HG03045 (cell line): ENCODE measurements around the gene OR5A1.

ENCODE experiments used
- ATAC-seq: cut with Tn5 transposase; IDR thresholded peaks from one replicate; pipeline ENCODE4 v1.9.1; 2021; ENCODE audit warnings: mild to moderate bottlenecking, moderate library complexity; ENCODE audit not compliant: unreplicated experiment

OR5A1 gene

GRCh38 chr11:59475176-59475575 lies 38.9 kb downstream of the OR5A1 start:
- ATAC-seq = no peak

DNA sequence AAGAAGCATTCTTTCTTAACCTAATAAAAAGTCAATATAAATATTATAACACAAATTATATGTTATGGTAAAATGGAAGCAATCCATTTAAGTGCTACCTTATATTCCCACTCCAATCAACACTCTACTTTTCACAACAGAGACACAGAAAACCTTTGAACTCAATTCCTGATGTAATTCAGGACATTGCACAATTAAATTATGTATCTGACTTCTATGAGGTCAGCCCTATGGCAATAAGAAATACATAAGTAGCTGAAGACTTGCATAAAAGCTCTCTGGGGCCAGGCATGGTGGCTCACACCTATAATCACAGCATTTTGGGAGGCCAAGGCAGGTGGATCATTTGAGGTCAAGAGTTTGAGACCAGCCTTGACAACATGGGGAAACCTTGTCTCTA lies 43.6 kb downstream of the OR5A1 start:
- ATAC-seq = no peak

DNA sequence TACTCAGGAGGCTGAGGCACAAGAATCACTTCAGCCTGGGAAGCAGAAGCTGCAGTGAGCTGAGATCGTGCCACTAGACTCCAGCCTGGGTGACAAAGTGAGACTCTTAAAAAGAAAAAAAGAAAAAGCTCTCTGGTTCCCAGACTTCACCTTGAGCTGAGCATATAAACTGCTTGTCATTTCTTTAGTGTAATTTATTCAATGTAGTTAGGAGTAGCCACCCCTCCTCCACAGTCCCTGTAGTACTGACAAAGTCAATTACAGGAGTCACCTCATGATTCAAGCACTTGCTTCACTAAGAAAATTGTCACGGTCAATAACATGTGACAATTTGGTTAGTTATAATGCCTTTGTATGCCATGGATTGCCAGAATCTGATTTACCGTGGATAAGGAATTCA lies 44.1 kb downstream of the OR5A1 start:
- no peak for ATAC-seq
